IPS-18a (cell line): Measurements from ENCODE around the gene DACH2.

Source experiments
- H3K27ac ChIP-seq: one replicate; pipeline ENCODE4 v1.5.1; 2013; ENCODE audit warnings: low read length
- H3K27me3 ChIP-seq: one replicate; pipeline ENCODE4 v1.6.1; 2013; ENCODE audit warnings: mild to moderate bottlenecking, low read length; ENCODE audit not compliant: control insufficient read depth, insufficient read depth
- H3K36me3 ChIP-seq: one replicate; pipeline ENCODE4 v1.6.1; 2013; ENCODE audit warnings: low read depth, low read length; ENCODE audit not compliant: control insufficient read depth
- H3K4me1 ChIP-seq: one replicate; pipeline ENCODE4 v1.6.1; 2013; ENCODE audit warnings: low read depth, low read length; ENCODE audit not compliant: control insufficient read depth
- H3K4me3 ChIP-seq: one replicate; pipeline ENCODE4 v1.5.1; 2013; ENCODE audit warnings: low read length
- H3K9ac ChIP-seq: one replicate; pipeline ENCODE4 v1.6.1; 2013; ENCODE audit warnings: mild to moderate bottlenecking, low read length, moderate library complexity
- H3K9me3 ChIP-seq: one replicate; pipeline ENCODE4 v1.6.1; 2013; ENCODE audit warnings: low read depth, low read length; ENCODE audit not compliant: control insufficient read depth

DACH2 gene

GRCh38 chrX:86436116-86436515 is 287.9 kb downstream of the DACH2 start:
- H3K9me3 ChIP-seq, result no peaks in the 10 kb centered on the region
- H3K4me1 ChIP-seq, result no peaks in the 10 kb centered on the region
- H3K36me3 ChIP-seq, result no peaks in the 10 kb centered on the region
- no peaks in the 10 kb centered on the region for H3K27me3 ChIP-seq
- H3K9ac ChIP-seq, result no peak overlapping the region
- no peak overlapping the region for H3K4me3 ChIP-seq
- no peak overlapping the region for H3K27ac ChIP-seq

DNA sequence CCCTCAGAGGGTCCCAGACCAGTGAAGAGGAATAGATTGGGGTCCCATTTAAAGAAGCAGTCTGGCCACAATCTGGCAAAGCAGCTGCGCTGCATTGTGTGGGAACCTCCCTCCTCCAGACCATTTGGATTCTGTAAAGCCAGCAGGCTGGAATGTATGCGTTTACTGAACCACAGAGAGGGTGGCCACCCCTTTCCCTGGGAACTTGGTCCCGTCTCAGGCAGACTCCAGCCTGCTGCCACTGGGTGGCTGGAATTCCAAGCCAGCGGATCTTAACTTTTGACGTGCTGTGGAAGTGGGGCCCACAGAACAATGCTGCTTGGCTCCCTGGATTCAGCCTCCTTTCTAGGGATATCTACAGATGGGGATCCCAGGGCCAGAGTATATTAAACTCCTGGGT is 307.2 kb downstream of the DACH2 start:
- H3K27ac ChIP-seq, result no peak overlapping the region
- H3K9ac ChIP-seq, result no peak overlapping the region
- H3K9me3 ChIP-seq, result no peaks in the 10 kb centered on the region
- H3K4me1 ChIP-seq, result no peaks in the 10 kb centered on the region
- no peaks in the 10 kb centered on the region for H3K36me3 ChIP-seq
- H3K27me3 ChIP-seq, result no peaks in the 10 kb centered on the region
- no peak overlapping the region for H3K4me3 ChIP-seq

- Histone ChIP-seq H3K27me3 (no peaks in the 10 kb centered on the region), H3K4me3 (no peak overlapping the region), H3K27ac (no peak overlapping the region), H3K9ac (no peak overlapping the region), H3K4me1 (no peaks in the 10 kb centered on the region), H3K9me3 (no peaks in the 10 kb centered on the region), H3K36me3 (no peaks in the 10 kb centered on the region)
Observed at GRCh38 chrX:86460760-86461159, 312.5 kb downstream of the DACH2 start.

DNA sequence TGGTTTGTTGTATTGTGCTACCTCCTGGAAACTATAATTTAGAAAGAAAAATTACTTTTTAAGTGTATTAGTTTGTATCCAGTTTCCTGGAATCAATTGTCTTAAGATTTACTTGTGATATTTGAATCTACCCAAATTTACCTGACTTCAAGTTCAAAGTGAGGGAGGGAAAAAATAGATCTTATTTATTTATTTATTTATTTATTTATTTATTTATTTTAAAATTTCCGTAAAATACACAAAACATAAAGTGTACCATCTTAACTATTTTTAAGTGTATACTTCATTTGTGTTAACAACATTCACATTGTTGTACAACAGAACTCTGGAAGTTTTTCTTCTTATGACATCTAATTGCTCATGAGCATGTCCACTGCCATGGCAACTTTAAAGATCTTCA is 356.0 kb downstream of the DACH2 start:
- Histone ChIP-seq H3K27ac (no peak overlapping the region), H3K9ac (no peak overlapping the region), H3K4me1 (no peaks in the 10 kb centered on the region), H3K36me3 (no peaks in the 10 kb centered on the region), H3K4me3 (no peak overlapping the region), H3K27me3 (no peaks in the 10 kb centered on the region), H3K9me3 (no peaks in the 10 kb centered on the region)

DNA sequence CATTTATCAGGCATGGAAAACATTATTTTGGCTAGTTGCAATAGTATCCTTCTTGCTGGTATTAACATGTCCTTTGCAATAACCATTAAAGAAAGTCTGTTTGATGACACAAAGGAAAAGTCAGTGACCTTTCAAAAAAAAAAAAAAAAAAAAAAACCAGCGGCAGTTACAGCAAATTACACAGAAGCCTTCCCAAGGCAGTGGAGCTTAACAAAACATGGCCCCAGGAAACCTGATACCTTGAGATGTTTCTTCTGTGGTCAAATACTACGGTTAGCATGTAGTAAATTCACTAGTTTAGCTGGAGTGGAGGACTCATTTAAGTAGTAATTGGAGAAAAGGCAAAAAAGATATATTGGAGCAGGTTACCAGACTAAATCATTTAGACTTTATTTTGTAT is 359.1 kb downstream of the DACH2 start:
- H3K4me3 ChIP-seq, result no peak overlapping the region
- H3K27me3 ChIP-seq, result no peaks in the 10 kb centered on the region
- H3K9me3 ChIP-seq, result no peaks in the 10 kb centered on the region
- H3K4me1 ChIP-seq, result no peaks in the 10 kb centered on the region
- no peak overlapping the region for H3K9ac ChIP-seq
- no peak overlapping the region for H3K27ac ChIP-seq
- no peaks in the 10 kb centered on the region for H3K36me3 ChIP-seq

DNA sequence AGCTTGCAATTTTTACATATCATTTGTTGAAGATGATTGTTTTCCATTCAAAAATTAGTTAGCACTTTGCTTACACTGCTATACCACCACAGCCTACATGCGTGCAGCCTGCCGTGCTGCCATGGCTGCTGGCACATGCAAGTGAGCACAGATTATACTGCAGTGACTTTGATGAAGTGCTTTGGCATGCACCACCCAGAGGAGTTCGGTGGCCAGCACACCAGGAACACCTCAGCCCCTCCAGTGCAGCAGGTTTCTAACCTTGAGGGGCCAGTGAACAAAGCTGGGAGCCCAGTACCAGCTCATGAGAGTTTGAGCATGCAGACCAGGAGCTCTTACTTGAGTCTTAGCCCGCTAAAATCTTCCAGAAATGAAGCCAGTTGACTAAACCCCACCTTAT is 431.5 kb downstream of the DACH2 start:
- Histone ChIP-seq H3K9me3 (no peaks in the 10 kb centered on the region), H3K4me1 (peaks cover 4% of the 10 kb centered on the region), H3K9ac (no peak overlapping the region), H3K27ac (no peak overlapping the region), H3K27me3 (no peaks in the 10 kb centered on the region), H3K4me3 (no peak overlapping the region), H3K36me3 (no peaks in the 10 kb centered on the region)

GRCh38 chrX:86604607-86605006 is 456.4 kb downstream of the DACH2 start:
- no peaks in the 10 kb centered on the region for H3K4me1 ChIP-seq
- H3K36me3 ChIP-seq, result no peaks in the 10 kb centered on the region
- no peaks in the 10 kb centered on the region for H3K27me3 ChIP-seq
- no peak overlapping the region for H3K27ac ChIP-seq
- H3K9ac ChIP-seq, result no peak overlapping the region
- no peaks in the 10 kb centered on the region for H3K9me3 ChIP-seq
- no peak overlapping the region for H3K4me3 ChIP-seq

DNA sequence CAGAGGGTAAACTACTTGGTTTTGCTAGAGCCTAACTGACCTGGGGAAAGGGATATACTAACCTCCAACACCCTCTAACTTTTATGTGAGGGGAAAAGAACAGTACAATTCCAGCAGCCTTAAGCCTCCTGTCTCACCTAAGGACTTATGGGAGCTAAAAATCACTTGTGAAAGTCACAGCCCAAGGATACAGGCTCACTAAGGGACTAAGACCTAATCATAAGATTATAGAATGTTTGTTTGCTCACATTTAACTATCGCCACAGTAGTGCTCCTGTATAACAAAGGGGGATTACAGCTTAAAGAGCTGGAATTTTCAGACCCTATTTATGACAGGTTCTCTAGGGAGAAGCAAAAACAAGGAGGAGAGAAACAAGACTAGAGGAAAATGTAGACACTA is 548.7 kb downstream of the DACH2 start:
- Histone ChIP-seq H3K27ac (no peak overlapping the region), H3K9me3 (no peaks in the 10 kb centered on the region), H3K4me1 (no peaks in the 10 kb centered on the region), H3K4me3 (no peak overlapping the region), H3K9ac (no peak overlapping the region), H3K36me3 (no peaks in the 10 kb centered on the region), H3K27me3 (no peaks in the 10 kb centered on the region)

DNA sequence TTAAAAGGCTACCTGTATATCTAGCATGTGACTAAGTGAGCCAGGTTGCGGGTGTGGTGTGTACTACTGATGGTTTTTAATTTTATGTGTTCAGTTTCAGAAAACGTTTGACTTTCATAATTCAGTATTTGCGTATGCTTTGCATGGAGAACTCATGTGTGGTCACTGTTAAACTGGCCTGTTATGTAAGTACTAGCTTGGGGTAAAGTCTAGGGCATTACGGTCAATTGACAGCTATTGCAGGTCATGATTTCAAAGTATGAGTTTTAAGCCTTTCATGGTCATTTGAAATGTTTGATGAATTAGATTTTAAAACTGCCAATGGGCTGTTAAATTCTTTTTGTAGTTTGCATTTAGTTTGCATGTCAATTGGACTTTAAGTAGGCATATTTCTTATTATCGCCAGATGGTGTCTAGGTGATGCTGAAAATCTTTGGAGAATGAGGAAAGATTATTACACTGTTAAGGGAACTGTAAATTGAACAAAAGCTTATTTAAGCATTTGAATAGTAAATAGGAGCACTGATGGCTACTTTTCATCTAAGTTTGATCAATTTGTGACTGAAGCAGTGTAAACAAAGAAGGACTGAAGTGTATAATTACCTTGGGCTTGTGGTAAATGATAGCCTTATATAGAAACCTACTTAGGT is 563.4 kb downstream of the DACH2 start:
- no peaks in the 10 kb centered on the region for H3K9me3 ChIP-seq
- no peaks in the 10 kb centered on the region for H3K27me3 ChIP-seq
- H3K4me1 ChIP-seq, result no peaks in the 10 kb centered on the region
- H3K27ac ChIP-seq, result no peak overlapping the region
- no peak overlapping the region for H3K9ac ChIP-seq
- no peak overlapping the region for H3K4me3 ChIP-seq
- H3K36me3 ChIP-seq, result no peaks in the 10 kb centered on the region

DNA sequence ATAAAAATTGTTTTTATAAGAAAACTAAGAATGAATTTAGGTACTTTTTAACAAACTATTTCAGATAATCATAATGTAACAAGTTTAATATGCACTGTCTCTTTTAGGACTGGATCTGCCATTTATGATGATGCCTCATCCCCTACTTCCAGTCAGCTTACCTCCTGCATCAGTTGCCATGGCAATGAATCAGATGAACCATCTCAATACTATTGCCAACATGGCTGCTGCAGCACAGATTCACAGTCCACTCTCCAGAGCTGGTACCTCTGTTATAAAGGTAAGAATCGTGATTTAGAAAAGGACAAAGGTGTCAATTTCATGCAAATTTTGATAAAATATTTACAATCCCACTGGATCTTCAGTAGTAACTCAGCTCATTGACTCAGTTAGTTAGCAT is 566.2 kb downstream of the DACH2 start:
- no peaks in the 10 kb centered on the region for H3K36me3 ChIP-seq
- H3K27me3 ChIP-seq, result no peaks in the 10 kb centered on the region
- no peak overlapping the region for H3K27ac ChIP-seq
- H3K9ac ChIP-seq, result no peak overlapping the region
- H3K4me1 ChIP-seq, result no peaks in the 10 kb centered on the region
- H3K9me3 ChIP-seq, result no peaks in the 10 kb centered on the region
- H3K4me3 ChIP-seq, result no peak overlapping the region

DNA sequence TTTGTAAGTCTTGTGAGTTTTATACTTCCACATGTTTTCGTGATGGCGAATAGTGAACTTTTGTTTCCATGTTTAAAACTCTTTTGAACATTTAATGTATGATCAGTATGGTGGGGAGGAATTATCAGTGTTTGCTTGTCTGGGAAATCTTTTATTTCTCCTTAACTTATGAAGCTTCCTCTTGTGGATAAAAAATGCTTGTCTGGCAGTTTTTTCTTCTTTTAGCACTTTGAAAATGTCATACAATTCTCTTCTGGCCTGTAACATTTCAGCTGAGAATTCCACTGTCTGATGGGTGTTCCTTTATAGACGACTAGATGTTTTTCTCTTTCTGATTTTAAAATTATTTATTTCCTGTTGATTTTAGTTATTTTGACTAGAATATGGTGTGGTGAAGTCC is 576.0 kb downstream of the DACH2 start:
- no peaks in the 10 kb centered on the region for H3K4me1 ChIP-seq
- peaks cover 8% of the 10 kb centered on the region for H3K9me3 ChIP-seq
- no peaks in the 10 kb centered on the region for H3K36me3 ChIP-seq

DNA sequence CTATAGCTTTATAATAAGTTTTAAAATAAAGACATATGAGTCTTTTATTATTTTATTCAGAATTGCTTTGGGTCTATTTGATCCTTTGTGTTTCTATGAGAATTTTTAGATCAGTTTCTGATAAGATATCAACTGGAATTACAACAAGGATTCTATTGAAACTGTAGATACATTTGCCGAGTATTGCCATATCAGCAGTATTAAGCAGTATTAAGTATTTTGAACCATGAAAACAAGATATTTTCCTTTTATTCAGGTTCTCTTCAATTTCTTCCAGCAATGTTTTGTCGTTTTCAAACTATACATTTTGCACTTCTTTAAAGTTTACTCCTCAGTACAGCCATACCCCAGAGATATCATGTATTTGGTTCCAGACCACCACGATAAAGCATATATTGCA is 598.8 kb downstream of the DACH2 start:
- H3K27ac ChIP-seq, result no peak overlapping the region
- H3K4me1 ChIP-seq, result no peaks in the 10 kb centered on the region
- H3K27me3 ChIP-seq, result no peaks in the 10 kb centered on the region
- H3K9me3 ChIP-seq, result no peaks in the 10 kb centered on the region
- no peak overlapping the region for H3K9ac ChIP-seq
- no peaks in the 10 kb centered on the region for H3K36me3 ChIP-seq
- no peak overlapping the region for H3K4me3 ChIP-seq

More for the DNA sequence above, 576.0 kb downstream of the DACH2 start:
- Histone ChIP-seq H3K27ac (no peak overlapping the region), H3K4me3 (no peak overlapping the region), H3K9ac (no peak overlapping the region), H3K27me3 (no peaks in the 10 kb centered on the region)
